ENCODE results near the gene DGKZ.
A peak's percentile ranks its signal among the peaks of the same experiment; 100 is the strongest.
"Not testable (repeated sequence)": the region's sequence is repeated elsewhere in the genome, so short reads cannot be mapped to it uniquely, and the experiment has no call there.

DGKZ gene

GRCh38 chr11:46366661-46367161, 19.4 kb downstream of the DGKZ start:
- DNase-seq (ENCODE audit: low spot score): no peak

- DNase-seq (ENCODE audit: low spot score): no peak
Observed at GRCh38 chr11:46367244-46367915, 20.1 kb downstream of the DGKZ start.

- DNase-seq (ENCODE audit: low spot score): no peak
Observed at GRCh38 chr11:46367916-46368267, 20.6 kb downstream of the DGKZ start.

- DNase-seq (ENCODE audit: low spot score): peak; percentile 60
Observed at GRCh38 chr11:46369458-46370152, 22.3 kb downstream of the DGKZ start.

- no peak for DNase-seq (ENCODE audit: low spot score)
Observed at GRCh38 chr11:46370253-46370652, 23.0 kb downstream of the DGKZ start.

GRCh38 chr11:46371262-46371661, 24.0 kb downstream of the DGKZ start:
- not testable (repeated sequence) for DNase-seq (ENCODE audit: low spot score)

GRCh38 chr11:46372086-46372485, 24.8 kb downstream of the DGKZ start:
- DNase-seq (ENCODE audit: low spot score): no peak

- not testable (repeated sequence) for DNase-seq (ENCODE audit: low spot score)
Observed at GRCh38 chr11:46372501-46372900, 25.2 kb downstream of the DGKZ start.

GRCh38 chr11:46373787-46374740, 26.8 kb downstream of the DGKZ start:
- DNase-seq (ENCODE audit: low spot score): no peak

GRCh38 chr11:46374815-46375214, 27.6 kb downstream of the DGKZ start:
- DNase-seq (ENCODE audit: low spot score): no peak

GRCh38 chr11:46375392-46376101, 28.3 kb downstream of the DGKZ start:
- DNase-seq (ENCODE audit: low spot score): no peak

GRCh38 chr11:46376258-46377050, 29.2 kb downstream of the DGKZ start:
- DNase-seq (ENCODE audit: low spot score): no peak

- DNase-seq (ENCODE audit: low spot score): no peak
Observed at GRCh38 chr11:46377290-46377689, 30.0 kb downstream of the DGKZ start.

- no peak for DNase-seq (ENCODE audit: low spot score)
Observed at GRCh38 chr11:46377831-46378230, 30.6 kb downstream of the DGKZ start.

GRCh38 chr11:46378296-46378695, 31.0 kb downstream of the DGKZ start:
- DNase-seq (ENCODE audit: low spot score): no peak

GRCh38 chr11:46378811-46379481, 31.7 kb downstream of the DGKZ start:
- no peak for DNase-seq (ENCODE audit: low spot score)

GRCh38 chr11:46379482-46380293, 32.4 kb downstream of the DGKZ start:
- not testable (repeated sequence) for DNase-seq (ENCODE audit: low spot score)

- DNase-seq (ENCODE audit: low spot score): no peak
Observed at GRCh38 chr11:46380340-46381047, 33.2 kb downstream of the DGKZ start.

All from COLO829 (cell line).